ENCODE measurements around the gene SPECC1L.
"Not testable (repeated sequence)": the region's sequence is repeated elsewhere in the genome, so short reads cannot be mapped to it uniquely, and the experiment has no call there.

The SPECC1L gene

DNA sequence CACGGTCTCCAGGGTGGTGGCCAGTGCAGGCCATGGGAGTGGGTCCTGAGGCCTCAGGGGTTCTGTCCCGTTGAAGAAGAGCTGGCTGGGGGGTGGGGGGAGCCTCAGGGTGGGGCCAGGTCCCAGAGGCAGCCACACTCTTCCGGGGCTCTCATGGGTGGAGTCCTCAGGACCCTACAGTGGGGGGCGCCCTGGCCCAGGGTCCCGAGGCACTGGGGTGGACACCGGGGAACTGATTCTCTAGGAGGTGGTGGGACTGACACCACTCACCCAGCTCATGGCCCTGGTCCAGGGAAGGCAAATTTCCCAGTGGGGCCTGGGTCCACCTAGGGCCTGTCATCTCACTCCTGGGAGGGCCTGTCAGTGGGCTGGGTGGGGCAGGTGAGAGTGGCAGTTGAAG, 38.5 kb upstream of the SPECC1L start:
- no peak for DNase-seq (ENCODE audit: low read depth)
- H3K4me3 ChIP-seq (replicated peaks; ENCODE audit: low read depth, low read length), result no peak overlapping the region
- TF ChIP-seq, protein P1, sequence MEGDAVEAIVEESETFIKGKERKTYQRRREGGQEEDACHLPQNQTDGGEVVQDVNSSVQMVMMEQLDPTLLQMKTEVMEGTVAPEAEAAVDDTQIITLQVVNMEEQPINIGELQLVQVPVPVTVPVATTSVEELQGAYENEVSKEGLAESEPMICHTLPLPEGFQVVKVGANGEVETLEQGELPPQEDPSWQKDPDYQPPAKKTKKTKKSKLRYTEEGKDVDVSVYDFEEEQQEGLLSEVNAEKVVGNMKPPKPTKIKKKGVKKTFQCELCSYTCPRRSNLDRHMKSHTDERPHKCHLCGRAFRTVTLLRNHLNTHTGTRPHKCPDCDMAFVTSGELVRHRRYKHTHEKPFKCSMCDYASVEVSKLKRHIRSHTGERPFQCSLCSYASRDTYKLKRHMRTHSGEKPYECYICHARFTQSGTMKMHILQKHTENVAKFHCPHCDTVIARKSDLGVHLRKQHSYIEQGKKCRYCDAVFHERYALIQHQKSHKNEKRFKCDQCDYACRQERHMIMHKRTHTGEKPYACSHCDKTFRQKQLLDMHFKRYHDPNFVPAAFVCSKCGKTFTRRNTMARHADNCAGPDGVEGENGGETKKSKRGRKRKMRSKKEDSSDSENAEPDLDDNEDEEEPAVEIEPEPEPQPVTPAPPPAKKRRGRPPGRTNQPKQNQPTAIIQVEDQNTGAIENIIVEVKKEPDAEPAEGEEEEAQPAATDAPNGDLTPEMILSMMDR (IDR thresholded peaks at IDR 0.05; ENCODE audit: low read length, missing control alignments), result no peak

DNA sequence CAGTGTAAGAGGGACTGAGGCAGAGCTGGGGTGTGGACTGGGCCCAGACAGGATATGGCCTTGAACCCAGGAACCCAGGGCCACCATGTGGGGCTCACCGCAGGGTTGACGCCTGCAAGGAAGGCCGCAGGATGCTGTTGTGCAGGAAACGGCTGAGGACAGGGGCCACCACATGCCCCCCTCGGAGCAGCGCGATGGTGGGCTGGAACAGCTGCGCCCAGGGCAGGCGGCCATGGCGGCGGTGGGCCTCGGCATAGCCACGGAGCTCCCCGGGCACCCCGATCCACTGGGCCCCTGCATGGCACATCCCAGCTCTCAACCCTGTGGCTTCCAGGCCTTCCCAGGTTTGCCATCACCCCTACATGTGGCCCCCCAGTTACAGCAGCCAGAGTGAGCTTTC, 37.9 kb upstream of the SPECC1L start:
- H3K4me3 ChIP-seq (replicated peaks; ENCODE audit: low read depth, low read length), result no peak overlapping the region
- TF ChIP-seq, protein P1 (IDR thresholded peaks at IDR 0.05; ENCODE audit: low read length, missing control alignments), result no peak
- DNase-seq (ENCODE audit: low read depth), result no peak

DNA sequence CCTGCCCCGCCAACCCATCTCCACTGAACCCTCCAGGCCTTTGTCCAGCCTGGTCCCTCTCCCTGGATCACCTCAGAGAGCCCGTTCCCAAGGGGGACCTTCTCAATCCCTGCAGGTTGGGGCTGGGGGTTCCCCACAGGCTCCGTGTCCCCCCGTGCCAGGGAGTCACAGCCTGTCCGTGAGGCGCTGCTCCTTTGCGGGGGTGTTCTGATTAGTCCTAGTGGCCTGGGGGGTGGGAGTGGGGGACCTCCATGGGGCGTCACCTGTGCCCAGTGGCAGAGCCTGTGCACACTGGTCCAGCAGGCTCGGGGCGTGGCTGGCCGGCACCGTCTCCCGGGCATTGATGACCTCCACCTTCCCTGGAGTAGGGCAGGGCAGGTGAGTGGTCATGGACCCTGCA, 37.4 kb upstream of the SPECC1L start:
- TF ChIP-seq, protein P1 (IDR thresholded peaks at IDR 0.05; ENCODE audit: low read length, missing control alignments), result no peak
- H3K4me3 ChIP-seq (replicated peaks; ENCODE audit: low read depth, low read length), result no peak overlapping the region
- no peak for DNase-seq (ENCODE audit: low read depth)

DNA sequence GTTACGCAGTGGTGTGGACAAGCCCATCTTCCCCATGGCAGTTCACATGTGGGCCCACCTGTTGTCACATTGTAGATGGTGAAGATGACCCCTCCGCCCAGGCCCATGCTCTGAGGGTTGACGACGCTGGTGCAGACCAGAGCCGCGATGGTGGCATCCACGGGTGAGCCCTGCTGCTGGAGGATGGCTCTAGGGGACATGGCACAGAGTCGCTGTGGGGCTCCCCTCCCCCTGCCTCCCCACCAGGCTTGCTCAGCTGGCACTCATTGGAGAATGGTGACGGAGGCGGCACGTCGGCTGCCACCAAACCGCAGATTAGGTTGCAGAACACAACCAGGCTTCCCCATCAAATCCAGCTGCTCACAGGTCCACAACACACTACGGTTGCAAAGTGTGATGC, 36.8 kb upstream of the SPECC1L start:
- TF ChIP-seq, protein P1 (IDR thresholded peaks at IDR 0.05; ENCODE audit: low read length, missing control alignments), result no peak
- H3K4me3 ChIP-seq (replicated peaks; ENCODE audit: low read depth, low read length), result no peak overlapping the region
- no peak for DNase-seq (ENCODE audit: low read depth)

DNA sequence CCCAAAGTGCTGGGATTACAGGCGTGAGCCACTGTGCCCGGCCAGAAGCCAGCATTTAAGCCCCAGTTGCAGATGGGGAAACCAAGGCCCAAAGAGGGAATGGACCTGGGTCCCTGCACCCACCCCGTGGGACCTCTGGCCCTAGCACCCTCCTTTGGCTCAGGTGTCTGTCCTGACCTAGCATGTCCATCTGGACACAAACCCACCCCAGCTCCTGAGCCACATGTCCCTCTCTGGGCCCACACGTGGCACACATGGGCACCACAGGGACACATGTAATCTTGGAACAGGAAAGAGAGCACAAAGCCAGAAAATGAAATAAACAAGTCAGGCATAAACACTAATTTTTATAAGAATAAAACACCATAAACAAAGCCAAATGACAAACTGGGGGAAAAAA, 35.3 kb upstream of the SPECC1L start:
- DNase-seq (ENCODE audit: low read depth), result no peak
- no peak overlapping the region for H3K4me3 ChIP-seq (replicated peaks; ENCODE audit: low read depth, low read length)
- TF ChIP-seq, protein P1 (IDR thresholded peaks at IDR 0.05; ENCODE audit: low read length, missing control alignments), result no peak

DNA sequence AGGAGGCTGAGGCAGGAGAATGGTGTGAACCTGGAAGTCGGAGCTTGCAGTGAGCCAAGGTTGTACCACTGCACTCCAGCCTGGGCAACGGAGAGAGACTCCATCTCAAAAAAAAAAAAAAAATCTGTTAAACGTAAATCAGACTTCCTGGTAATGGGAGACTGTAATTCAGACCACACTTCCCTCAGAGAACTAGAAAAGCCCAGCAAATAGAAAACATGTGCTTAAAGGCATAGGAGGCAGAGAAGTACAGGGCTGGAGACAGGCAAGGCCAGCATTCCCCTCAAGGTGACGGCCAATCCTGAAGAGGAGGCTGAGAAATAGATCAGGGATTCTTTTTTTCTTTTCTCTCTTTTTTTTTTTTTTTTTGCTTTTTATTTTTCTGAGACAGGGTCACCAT, 34.0 kb upstream of the SPECC1L start:
- DNase-seq (ENCODE audit: low read depth), result no peak
- no peak overlapping the region for H3K4me3 ChIP-seq (replicated peaks; ENCODE audit: low read depth, low read length)
- TF ChIP-seq, protein P1 (IDR thresholded peaks at IDR 0.05; ENCODE audit: low read length, missing control alignments), result no peak

DNA sequence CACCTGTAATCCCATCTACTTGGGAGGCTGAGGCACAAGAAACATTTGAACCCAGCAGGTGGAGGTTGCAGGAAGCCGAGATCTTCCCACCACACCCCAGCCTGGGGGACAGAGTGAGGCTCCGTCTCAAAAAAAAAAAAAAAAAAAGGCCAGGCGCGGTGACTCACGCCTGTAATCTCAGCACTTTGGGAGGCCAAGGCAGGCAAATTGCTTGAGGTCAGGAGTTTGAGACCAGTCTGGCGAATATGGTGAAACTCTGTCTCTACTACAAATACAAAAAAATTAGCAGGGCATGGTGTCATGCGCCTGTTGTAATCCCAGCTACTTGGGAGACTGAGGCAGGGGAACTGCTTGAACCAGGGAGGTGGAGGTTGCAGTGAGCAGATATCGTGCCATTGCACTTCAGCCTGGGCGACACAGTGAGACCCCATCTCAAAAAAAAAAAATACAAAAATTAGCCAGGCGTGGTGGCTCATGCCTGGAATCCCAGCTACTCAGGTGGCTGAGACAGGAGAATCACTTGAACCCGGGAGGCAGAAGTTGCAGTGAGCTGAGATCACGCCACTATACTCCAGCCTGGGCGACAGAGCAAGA, 32.4 kb upstream of the SPECC1L start:
- peak; percentile 41 for DNase-seq (ENCODE audit: low read depth)

More for the DNA sequence above, 32.4 kb upstream of the SPECC1L start:
- not testable (repeated sequence) for H3K4me3 ChIP-seq (replicated peaks; ENCODE audit: low read depth, low read length)
